HepG2 (cell line): Measurements from ENCODE around the gene PCSK2.

ENCODE experiments used
- ZNF558 ChIP-seq: sonication (generic); formaldehyde crosslinking; IDR thresholded peaks from 2 replicates; pipeline ENCODE4 v1.9.0; 2022; ENCODE audit warnings: mild to moderate bottlenecking, missing genetic modification reagents, borderline replicate concordance
- TF ChIP-seq, protein P1 (sequence below): IDR thresholded peaks from 2 replicates; pipeline ENCODE4 v1.6.1; 2012; ENCODE audit warnings: low read depth, low read length, improper control_type of control experiment

DNA sequence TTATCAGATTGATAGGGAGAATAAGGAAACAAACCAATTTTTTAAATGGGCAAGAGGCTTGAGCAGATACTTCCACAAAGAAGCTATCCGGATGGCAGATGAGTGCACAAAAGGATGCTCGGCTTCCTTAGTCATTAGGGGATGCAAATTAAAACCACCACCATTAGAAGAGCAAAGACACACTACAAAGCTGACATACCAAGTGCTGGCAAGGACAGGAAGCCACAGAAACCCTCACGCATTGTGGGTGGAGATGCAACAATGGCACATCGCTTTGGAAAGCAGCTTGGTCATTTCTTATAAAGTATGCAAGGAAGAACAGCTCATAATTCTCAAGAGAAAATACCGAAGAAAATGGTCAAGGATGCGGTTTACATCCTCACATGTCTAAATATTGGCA lies 284.6 kb downstream of the PCSK2 start:
- TF ChIP-seq, protein P1, sequence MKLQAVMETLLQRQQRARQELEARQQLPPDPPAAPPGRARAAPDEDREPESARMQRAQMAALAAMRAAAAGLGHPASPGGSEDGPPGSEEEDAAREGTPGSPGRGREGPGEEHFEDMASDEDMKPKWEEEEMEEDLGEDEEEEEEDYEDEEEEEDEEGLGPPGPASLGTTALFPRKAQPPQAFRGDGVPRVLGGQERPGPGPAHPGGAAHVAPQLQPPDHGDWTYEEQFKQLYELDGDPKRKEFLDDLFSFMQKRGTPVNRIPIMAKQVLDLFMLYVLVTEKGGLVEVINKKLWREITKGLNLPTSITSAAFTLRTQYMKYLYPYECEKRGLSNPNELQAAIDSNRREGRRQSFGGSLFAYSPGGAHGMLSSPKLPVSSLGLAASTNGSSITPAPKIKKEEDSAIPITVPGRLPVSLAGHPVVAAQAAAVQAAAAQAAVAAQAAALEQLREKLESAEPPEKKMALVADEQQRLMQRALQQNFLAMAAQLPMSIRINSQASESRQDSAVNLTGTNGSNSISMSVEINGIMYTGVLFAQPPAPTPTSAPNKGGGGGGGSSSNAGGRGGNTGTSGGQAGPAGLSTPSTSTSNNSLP = no peak
- TF ChIP-seq ZNF558 (CRISPR knock-in tag) = no peak
